HL-60/S4 treated with phorbol 12-myristate 13-acetate at 8.2 ng/mL for 4 days and 3 days (cell line): ENCODE results near the gene KLHL17.
"Not testable (repeated sequence)": the region's sequence is repeated elsewhere in the genome, so short reads cannot be mapped to it uniquely, and the experiment has no call there.

Experiments
- in situ Hi-C: fragments of 300-500 bp; cut with MboI; formaldehyde crosslinking; loops from 2 replicates; pipeline ENCODE4 v1.15.0; 2022; ENCODE audit warnings: low sequenced_read_pairs

KLHL17 gene

GRCh38 chr1:966135-966703 is 5.8 kb downstream of the KLHL17 start, which contains the start of gene PLEKHN1:
Gene PLEKHN1 (plus strand): TSS chr1:966482. CDS start chr1:966532, 50 bp downstream.
- in situ Hi-C loops: no loop called here

GRCh38 chr1:966704-967300 is 6.4 kb downstream of the KLHL17 start:
- in situ Hi-C loops: no loop called here

GRCh38 chr1:967466-968343 is 7.3 kb downstream of the KLHL17 start:
- in situ Hi-C loops: no loop called here

- in situ Hi-C loops: no loop called here
These were observed 9.0 kb downstream of the KLHL17 start for GRCh38 chr1:969260-969855.

GRCh38 chr1:970242-970972 is 10.0 kb downstream of the KLHL17 start:
- in situ Hi-C loops: no loop called here

- in situ Hi-C loops: no loop called here
These were observed 10.8 kb downstream of the KLHL17 start for GRCh38 chr1:970973-971730.

GRCh38 chr1:971751-972506 is 11.5 kb downstream of the KLHL17 start:
- in situ Hi-C loops: no loop called here

GRCh38 chr1:972726-973458 is 12.5 kb downstream of the KLHL17 start:
- in situ Hi-C loops: no loop called here

GRCh38 chr1:973459-974292 is 13.3 kb downstream of the KLHL17 start:
- in situ Hi-C loops: no loop called here

GRCh38 chr1:974293-974640 is 13.9 kb downstream of the KLHL17 start:
- in situ Hi-C loops: no loop called here

- in situ Hi-C loops: no loop called here
These were observed 14.4 kb downstream of the KLHL17 start for GRCh38 chr1:974687-975328.

- in situ Hi-C loops: no loop called here
These were observed 15.0 kb downstream of the KLHL17 start for GRCh38 chr1:975365-975764.

GRCh38 chr1:975896-976683 is 15.7 kb downstream of the KLHL17 start:
- in situ Hi-C loops: no loop called here

- in situ Hi-C loops: not testable (repeated sequence)
These were observed 16.4 kb downstream of the KLHL17 start for GRCh38 chr1:976791-977190.

GRCh38 chr1:978069-978834 is 17.9 kb downstream of the KLHL17 start:
- in situ Hi-C loops: no loop called here
